HG03045 (cell line): ENCODE results near the gene ATF6.

Experiments used
- ATAC-seq: cut with Tn5 transposase; IDR thresholded peaks from one replicate; pipeline ENCODE4 v1.9.1; 2021; ENCODE audit warnings: mild to moderate bottlenecking, moderate library complexity; ENCODE audit not compliant: unreplicated experiment

ATF6 gene

GRCh38 chr1:161930064-161930463, 163.9 kb downstream of the ATF6 start:
- ATAC-seq = no peak

- ATAC-seq = no peak
These were observed 166.5 kb downstream of the ATF6 start for GRCh38 chr1:161932668-161933067.

- no peak for ATAC-seq
These were observed 167.8 kb downstream of the ATF6 start for GRCh38 chr1:161933592-161934588.

GRCh38 chr1:161935264-161935663, 169.1 kb downstream of the ATF6 start:
- no peak for ATAC-seq

GRCh38 chr1:161936786-161937185, 170.7 kb downstream of the ATF6 start:
- ATAC-seq = no peak

GRCh38 chr1:161940866-161941591, 174.9 kb downstream of the ATF6 start:
- no peak for ATAC-seq

GRCh38 chr1:161941726-161942436, 175.8 kb downstream of the ATF6 start:
- no peak for ATAC-seq

- ATAC-seq = no peak
These were observed 177.6 kb downstream of the ATF6 start for GRCh38 chr1:161943737-161944136.

- no peak for ATAC-seq
These were observed 178.3 kb downstream of the ATF6 start for GRCh38 chr1:161944381-161944780.

GRCh38 chr1:161945306-161946060, 179.4 kb downstream of the ATF6 start:
- ATAC-seq = no peak

- ATAC-seq = no peak
These were observed 180.2 kb downstream of the ATF6 start for GRCh38 chr1:161946071-161946987.

GRCh38 chr1:161948435-161948834, 182.3 kb downstream of the ATF6 start:
- ATAC-seq = no peak

GRCh38 chr1:161949548-161949947, 183.4 kb downstream of the ATF6 start:
- ATAC-seq = no peak

- no peak for ATAC-seq
These were observed 184.3 kb downstream of the ATF6 start for GRCh38 chr1:161950377-161950776.

- no peak for ATAC-seq
These were observed 185.5 kb downstream of the ATF6 start for GRCh38 chr1:161951646-161952045.

GRCh38 chr1:161952607-161953172, 186.6 kb downstream of the ATF6 start:
- no peak for ATAC-seq

GRCh38 chr1:161953256-161953920, 187.3 kb downstream of the ATF6 start:
- no peak for ATAC-seq

- no peak for ATAC-seq
These were observed 187.9 kb downstream of the ATF6 start for GRCh38 chr1:161954050-161954449.

- no peak for ATAC-seq
These were observed 188.3 kb downstream of the ATF6 start for GRCh38 chr1:161954466-161954865.
